HUES64 (cell line): ENCODE data around the gene NRROS.

ENCODE experiments used
- H3K27ac ChIP-seq: 2 replicates; pipeline ENCODE4 v1.7.0; 2013; ENCODE audit warnings: low read depth, low read length, inconsistent platforms
- H3K27me3 ChIP-seq: 2 replicates; pipeline ENCODE4 v1.6.1; 2013; ENCODE audit warnings: mild to moderate bottlenecking, low read length; ENCODE audit not compliant: insufficient read depth
- H3K36me3 ChIP-seq: 2 replicates; pipeline ENCODE4 v1.6.1; 2013; ENCODE audit warnings: mild to moderate bottlenecking, low read length; ENCODE audit not compliant: insufficient read depth
- H3K4me1 ChIP-seq: 2 replicates; pipeline ENCODE4 v1.6.1; 2013; ENCODE audit warnings: mild to moderate bottlenecking, low read length, moderate library complexity; ENCODE audit not compliant: insufficient read depth
- H3K4me3 ChIP-seq: 2 replicates; pipeline ENCODE4 v1.5.1; 2013; ENCODE audit warnings: mild to moderate bottlenecking, low read length, moderate library complexity
- H3K9ac ChIP-seq: 2 replicates; pipeline ENCODE4 v1.6.1; 2013; ENCODE audit warnings: mild to moderate bottlenecking, low read depth, low read length
- H3K9me3 ChIP-seq: 2 replicates; pipeline ENCODE4 v1.6.1; 2013; ENCODE audit warnings: low read depth, low read length; ENCODE audit not compliant: insufficient read depth
- WGBS: fragments of 150-250, 120-280 bp; methylation state at CpG from one replicate; pipeline ENCODE4 v1.1.7; 2013; ENCODE audit warnings: missing lambda C conversion rate; 5-methylcytosine and 5-hydroxymethylcytosine counted together

Gene NRROS

GRCh38 chr3:196651819-196652218 is 12.3 kb downstream of the NRROS start:
- H3K4me3 ChIP-seq, result no peak overlapping the region
- H3K27me3 ChIP-seq, result no peaks in the 10 kb centered on the region
- no peak overlapping the region for H3K9ac ChIP-seq
- H3K27ac ChIP-seq, result no peak overlapping the region
- peaks cover 15% of the 10 kb centered on the region; the same call in 1 of the 2 replicates for H3K4me1 ChIP-seq
- WGBS, result 71% methylated on average over 3 of the region's 3 CpGs
- no peaks in the 10 kb centered on the region for H3K9me3 ChIP-seq
- no peaks in the 10 kb centered on the region; the same call in 1 of the 2 replicates for H3K36me3 ChIP-seq

GRCh38 chr3:196652961-196653795 is 13.7 kb downstream of the NRROS start:
- H3K36me3 ChIP-seq, result no peaks in the 10 kb centered on the region; the same call in 1 of the 2 replicates
- 83% methylated on average over 15 of the region's 15 CpGs for WGBS
- H3K4me3 ChIP-seq, result no peak overlapping the region
- H3K4me1 ChIP-seq, result peaks cover 7% of the 10 kb centered on the region; the same call in 1 of the 2 replicates
- no peaks in the 10 kb centered on the region for H3K9me3 ChIP-seq
- H3K27me3 ChIP-seq, result no peaks in the 10 kb centered on the region
- H3K27ac ChIP-seq, result no peak overlapping the region
- H3K9ac ChIP-seq, result no peak overlapping the region

GRCh38 chr3:196654006-196654734 is 14.7 kb downstream of the NRROS start:
- H3K9me3 ChIP-seq, result no peaks in the 10 kb centered on the region
- H3K9ac ChIP-seq, result no peak overlapping the region
- peaks cover 1% of the 10 kb centered on the region; the same call in 1 of the 2 replicates for H3K4me1 ChIP-seq
- no peak overlapping the region for H3K27ac ChIP-seq
- H3K36me3 ChIP-seq, result no peaks in the 10 kb centered on the region; the same call in 1 of the 2 replicates
- H3K4me3 ChIP-seq, result no peak overlapping the region
- WGBS, result 90% methylated on average over 12 of the region's 12 CpGs
- H3K27me3 ChIP-seq, result no peaks in the 10 kb centered on the region

- H3K36me3 ChIP-seq, result no peaks in the 10 kb centered on the region; the same call in 1 of the 2 replicates
- H3K4me1 ChIP-seq, result no peaks in the 10 kb centered on the region; the same call in 1 of the 2 replicates
- 94% methylated on average over 7 of the region's 7 CpGs for WGBS
- H3K4me3 ChIP-seq, result no peak overlapping the region
- H3K27ac ChIP-seq, result no peak overlapping the region
- no peaks in the 10 kb centered on the region for H3K9me3 ChIP-seq
- H3K9ac ChIP-seq, result no peak overlapping the region
- no peaks in the 10 kb centered on the region for H3K27me3 ChIP-seq
Measured at GRCh38 chr3:196654735-196655090, 15.2 kb downstream of the NRROS start.

- Histone ChIP-seq H3K9me3 (no peaks in the 10 kb centered on the region), H3K4me3 (no peak overlapping the region), H3K27ac (no peak overlapping the region), H3K9ac (no peak overlapping the region), H3K36me3 (no peaks in the 10 kb centered on the region; the same call in 1 of the 2 replicates), H3K4me1 (no peaks in the 10 kb centered on the region; the same call in 1 of the 2 replicates), H3K27me3 (no peaks in the 10 kb centered on the region)
- WGBS, result 93% methylated on average over 12 of the region's 12 CpGs
Measured at GRCh38 chr3:196655496-196655895, 16.0 kb downstream of the NRROS start.

- H3K9me3 ChIP-seq, result no peaks in the 10 kb centered on the region
- H3K4me3 ChIP-seq, result no peak overlapping the region
- H3K27ac ChIP-seq, result no peak overlapping the region
- H3K36me3 ChIP-seq, result no peaks in the 10 kb centered on the region; the same call in 1 of the 2 replicates
- no peaks in the 10 kb centered on the region; the same call in 1 of the 2 replicates for H3K4me1 ChIP-seq
- no peaks in the 10 kb centered on the region for H3K27me3 ChIP-seq
- no peak overlapping the region for H3K9ac ChIP-seq
- 100% methylated on average over 4 of the region's 5 CpGs for WGBS
Measured at GRCh38 chr3:196656213-196656612, 16.7 kb downstream of the NRROS start.

- 95% methylated on average over 35 of the region's 35 CpGs for WGBS
- Histone ChIP-seq H3K36me3 (no peaks in the 10 kb centered on the region; the same call in 1 of the 2 replicates), H3K4me1 (no peaks in the 10 kb centered on the region), H3K4me3 (no peak overlapping the region), H3K27ac (no peak overlapping the region), H3K9me3 (no peaks in the 10 kb centered on the region), H3K9ac (no peak overlapping the region), H3K27me3 (no peaks in the 10 kb centered on the region)
Measured at GRCh38 chr3:196659901-196660351, 20.4 kb downstream of the NRROS start.

- Histone ChIP-seq H3K36me3 (no peaks in the 10 kb centered on the region; the same call in 1 of the 2 replicates), H3K4me3 (no peak overlapping the region), H3K9ac (no peak overlapping the region), H3K27ac (no peak overlapping the region), H3K9me3 (no peaks in the 10 kb centered on the region), H3K27me3 (no peaks in the 10 kb centered on the region), H3K4me1 (no peaks in the 10 kb centered on the region)
- WGBS, result 95% methylated on average over 32 of the region's 32 CpGs
Measured at GRCh38 chr3:196660381-196661166, 21.1 kb downstream of the NRROS start.

- no peak overlapping the region for H3K9ac ChIP-seq
- H3K36me3 ChIP-seq, result no peaks in the 10 kb centered on the region; the same call in 1 of the 2 replicates
Measured at GRCh38 chr3:196661400-196661799, 21.9 kb downstream of the NRROS start.

GRCh38 chr3:196662033-196662432 is 22.5 kb downstream of the NRROS start:
- no peak overlapping the region for H3K27ac ChIP-seq
- WGBS, result 89% methylated on average over 13 of the region's 13 CpGs
- no peaks in the 10 kb centered on the region for H3K27me3 ChIP-seq
- H3K4me3 ChIP-seq, result no peak overlapping the region
- H3K36me3 ChIP-seq, result no peaks in the 10 kb centered on the region
- H3K9ac ChIP-seq, result no peak overlapping the region
- H3K4me1 ChIP-seq, result peaks cover 7% of the 10 kb centered on the region
- no peaks in the 10 kb centered on the region for H3K9me3 ChIP-seq

More at GRCh38 chr3:196661400-196661799, 21.9 kb downstream of the NRROS start:
- no peaks in the 10 kb centered on the region for H3K9me3 ChIP-seq
- 90% methylated on average over 16 of the region's 16 CpGs for WGBS
- no peak overlapping the region for H3K4me3 ChIP-seq
- H3K4me1 ChIP-seq, result peaks cover 7% of the 10 kb centered on the region
- no peaks in the 10 kb centered on the region for H3K27me3 ChIP-seq
- no peak overlapping the region for H3K27ac ChIP-seq
